ENCODE data around the gene ARHGAP35.

DNA sequence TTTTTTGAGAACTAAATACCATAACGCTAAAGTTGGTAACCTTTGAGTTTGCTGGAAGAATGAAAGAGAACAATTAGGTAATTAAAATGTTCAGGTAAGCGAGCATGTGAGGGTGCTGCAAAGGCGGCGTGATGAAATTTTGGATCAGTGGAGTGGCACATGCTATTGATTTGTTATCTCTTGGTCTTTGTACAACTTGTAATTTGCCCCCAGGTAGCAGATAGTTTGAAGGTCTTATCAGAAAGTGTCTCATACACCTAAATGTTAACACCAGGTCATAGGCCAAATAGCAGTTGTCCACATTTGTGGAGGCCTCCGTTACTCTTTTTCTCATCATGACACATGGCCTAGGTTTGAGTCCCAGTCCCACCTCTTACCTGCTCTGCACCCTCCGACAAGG lies 14.9 kb downstream of the ARHGAP35 start:
- TF ChIP-seq CTCF (conservative IDR thresholded peaks at IDR 0.05; ENCODE audit: low read depth, low read length), result no peak
- TF ChIP-seq EZH2 (IDR thresholded peaks at IDR 0.05; ENCODE audit: low read length, unreplicated experiment), result no peak
